Non-pigmented ciliary epithelial cell (primary cell): ENCODE measurements around the gene MAN2A1.

Experiments
- DNase-seq: peaks from one replicate; pipeline ENCODE4 v3.0.0-alpha.2; 2010; ENCODE audit warnings: low read depth

Gene MAN2A1

GRCh38 chr5:109706095-109706494, 16.4 kb downstream of the MAN2A1 start:
- no peak for DNase-seq

GRCh38 chr5:109707531-109707930, 17.8 kb downstream of the MAN2A1 start:
- DNase-seq = no peak

- no peak for DNase-seq
Observed at GRCh38 chr5:109708813-109709212, 19.1 kb downstream of the MAN2A1 start.

- DNase-seq = no peak
Observed at GRCh38 chr5:109709225-109709624, 19.5 kb downstream of the MAN2A1 start.

GRCh38 chr5:109711673-109712072, 21.9 kb downstream of the MAN2A1 start:
- no peak for DNase-seq

- no peak for DNase-seq
Observed at GRCh38 chr5:109713453-109713852, 23.7 kb downstream of the MAN2A1 start.

GRCh38 chr5:109714592-109714991, 24.9 kb downstream of the MAN2A1 start:
- no peak for DNase-seq

GRCh38 chr5:109718216-109718615, 28.5 kb downstream of the MAN2A1 start:
- no peak for DNase-seq

- no peak for DNase-seq
Observed at GRCh38 chr5:109718632-109719031, 28.9 kb downstream of the MAN2A1 start.

GRCh38 chr5:109719978-109720377, 30.3 kb downstream of the MAN2A1 start:
- DNase-seq = no peak

GRCh38 chr5:109721741-109722140, 32.0 kb downstream of the MAN2A1 start:
- no peak for DNase-seq

GRCh38 chr5:109723606-109724005, 33.9 kb downstream of the MAN2A1 start:
- no peak for DNase-seq

GRCh38 chr5:109725135-109725534, 35.4 kb downstream of the MAN2A1 start:
- no peak for DNase-seq

GRCh38 chr5:109739741-109740728, 50.3 kb downstream of the MAN2A1 start:
- DNase-seq = no peak

GRCh38 chr5:109740966-109741365, 51.2 kb downstream of the MAN2A1 start:
- no peak for DNase-seq

- no peak for DNase-seq
Observed at GRCh38 chr5:109741390-109741789, 51.7 kb downstream of the MAN2A1 start.

GRCh38 chr5:109743041-109743531, 53.4 kb downstream of the MAN2A1 start:
- DNase-seq = no peak

- peak; percentile 94 for DNase-seq
Observed at GRCh38 chr5:109743770-109744212, 54.1 kb downstream of the MAN2A1 start.

- no peak for DNase-seq
Observed at GRCh38 chr5:109744261-109744660, 54.5 kb downstream of the MAN2A1 start.

- DNase-seq = no peak
Observed at GRCh38 chr5:109748546-109748945, 58.8 kb downstream of the MAN2A1 start.

GRCh38 chr5:109750463-109750862, 60.7 kb downstream of the MAN2A1 start:
- no peak for DNase-seq

GRCh38 chr5:109753279-109753678, 63.6 kb downstream of the MAN2A1 start:
- no peak for DNase-seq

- DNase-seq = no peak
Observed at GRCh38 chr5:109754319-109754718, 64.6 kb downstream of the MAN2A1 start.

GRCh38 chr5:109755761-109756160, 66.0 kb downstream of the MAN2A1 start:
- DNase-seq = no peak
